HG03175 (cell line): Measurements from ENCODE around the gene C3.
"Not testable (repeated sequence)": the region's sequence is repeated elsewhere in the genome, so short reads cannot be mapped to it uniquely, and the experiment has no call there.

Experiments used
- ATAC-seq: cut with Tn5 transposase; IDR thresholded peaks from one replicate; pipeline ENCODE4 v1.9.1; 2021; ENCODE audit warnings: mild to moderate bottlenecking, moderate library complexity; ENCODE audit not compliant: unreplicated experiment

C3 gene

DNA sequence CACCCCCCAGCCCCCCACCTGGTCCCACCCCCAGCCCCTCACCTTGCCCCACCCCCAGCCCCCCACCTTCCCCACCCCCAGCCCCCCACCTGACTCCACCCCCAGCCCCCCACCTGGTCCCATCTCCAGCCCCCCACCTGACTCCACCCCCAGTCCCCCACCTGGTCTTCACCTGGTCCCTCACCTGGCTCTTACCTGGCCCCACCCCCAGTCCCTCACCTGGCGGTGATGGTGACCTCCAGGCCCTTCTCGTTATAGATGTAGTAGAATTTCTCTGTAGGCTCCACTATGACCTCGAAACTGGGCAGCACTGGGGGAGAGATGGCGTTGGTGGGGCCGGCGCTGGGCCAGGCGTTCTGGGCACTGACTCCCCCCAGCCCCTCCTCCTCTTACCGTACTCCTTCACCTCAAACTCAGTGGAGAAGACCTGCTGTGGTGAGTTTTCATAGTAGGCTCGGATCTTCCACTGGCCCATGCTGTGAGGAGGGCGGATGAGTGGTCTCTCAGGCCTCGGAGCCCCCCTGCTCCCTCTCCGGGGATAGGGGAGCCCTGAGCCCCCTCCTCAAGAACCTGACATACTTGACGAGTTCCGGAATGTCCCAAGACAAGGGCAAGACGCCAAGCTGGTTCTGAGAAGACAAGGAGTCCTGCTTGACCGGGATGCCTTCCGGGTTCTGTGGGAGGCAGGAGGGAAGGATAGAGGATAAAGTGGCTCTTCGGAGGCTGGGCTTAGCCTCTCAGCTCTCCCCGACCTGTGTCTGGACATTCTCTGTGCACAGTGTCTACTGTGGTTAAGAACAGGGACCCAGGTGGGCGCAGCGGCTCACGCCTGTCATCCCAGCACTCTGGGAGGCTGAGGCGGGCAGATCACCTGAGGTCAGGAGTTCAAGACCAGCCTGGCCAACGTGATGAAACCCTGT, 6.4 kb downstream of the C3 start:
- ATAC-seq, result no peak

DNA sequence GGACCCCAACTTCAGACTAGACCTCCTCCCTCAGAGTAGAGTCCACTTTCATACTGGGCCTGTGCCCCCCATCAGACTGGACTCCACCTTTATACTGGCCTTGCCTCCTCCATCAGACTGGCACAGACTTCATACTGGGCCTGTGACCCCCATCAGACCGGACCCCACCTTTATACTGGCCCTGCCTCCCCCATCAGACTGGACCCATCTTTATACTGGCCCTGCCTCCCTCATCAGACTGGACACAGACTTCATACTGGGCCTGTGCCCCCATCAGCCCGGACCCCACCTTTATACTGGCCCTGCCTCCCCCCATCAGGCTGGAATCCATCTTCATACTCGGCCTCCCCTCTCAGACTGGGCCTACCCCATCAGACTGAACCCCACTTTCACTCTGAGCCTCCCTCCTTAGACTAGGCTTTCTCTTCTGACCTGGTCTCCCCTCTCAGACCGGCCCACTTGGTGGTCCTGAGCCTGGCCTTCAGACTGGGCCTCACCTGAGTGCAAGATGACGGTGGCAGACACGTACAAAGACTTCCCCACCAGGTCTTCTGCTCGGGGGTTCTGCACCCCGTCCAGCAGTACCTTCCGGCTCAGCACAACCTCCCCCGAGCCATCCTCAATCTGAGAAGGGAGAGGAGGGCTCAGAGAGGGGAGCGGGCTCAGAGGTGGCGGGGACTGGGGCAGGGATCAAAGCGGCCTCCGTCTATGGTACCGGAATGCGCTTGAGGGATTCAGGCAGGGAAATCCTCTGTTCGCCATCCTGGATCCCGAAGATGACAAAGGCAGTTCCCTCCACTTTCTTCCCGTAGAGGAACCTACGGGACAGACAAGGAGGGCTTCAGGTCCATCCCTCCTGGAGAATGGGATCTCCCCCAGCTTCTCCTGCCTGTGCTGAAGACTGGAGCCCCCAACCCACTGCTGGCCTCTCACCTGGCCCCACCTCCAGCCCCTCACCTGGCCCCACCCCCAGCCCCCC, 7.5 kb downstream of the C3 start:
- ATAC-seq, result no peak

GRCh38 chr19:6712231-6712630, 8.2 kb downstream of the C3 start:
- no peak for ATAC-seq

GRCh38 chr19:6711605-6712004, 8.8 kb downstream of the C3 start:
- ATAC-seq, result no peak

DNA sequence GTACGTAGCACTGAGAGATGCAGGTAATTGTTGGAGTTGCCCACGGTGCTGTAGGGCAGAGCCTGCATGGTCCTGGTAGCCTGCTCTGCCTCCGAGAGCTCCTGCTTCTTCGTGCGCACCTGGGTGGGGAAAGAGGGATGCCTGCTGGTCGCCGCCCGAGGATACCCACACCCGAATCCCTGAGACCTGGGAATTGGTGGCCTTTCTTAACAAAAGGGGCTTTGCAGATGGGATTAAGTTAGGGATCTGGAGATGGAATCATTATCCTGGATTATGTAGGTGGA, 9.4 kb downstream of the C3 start:
- no peak for ATAC-seq

DNA sequence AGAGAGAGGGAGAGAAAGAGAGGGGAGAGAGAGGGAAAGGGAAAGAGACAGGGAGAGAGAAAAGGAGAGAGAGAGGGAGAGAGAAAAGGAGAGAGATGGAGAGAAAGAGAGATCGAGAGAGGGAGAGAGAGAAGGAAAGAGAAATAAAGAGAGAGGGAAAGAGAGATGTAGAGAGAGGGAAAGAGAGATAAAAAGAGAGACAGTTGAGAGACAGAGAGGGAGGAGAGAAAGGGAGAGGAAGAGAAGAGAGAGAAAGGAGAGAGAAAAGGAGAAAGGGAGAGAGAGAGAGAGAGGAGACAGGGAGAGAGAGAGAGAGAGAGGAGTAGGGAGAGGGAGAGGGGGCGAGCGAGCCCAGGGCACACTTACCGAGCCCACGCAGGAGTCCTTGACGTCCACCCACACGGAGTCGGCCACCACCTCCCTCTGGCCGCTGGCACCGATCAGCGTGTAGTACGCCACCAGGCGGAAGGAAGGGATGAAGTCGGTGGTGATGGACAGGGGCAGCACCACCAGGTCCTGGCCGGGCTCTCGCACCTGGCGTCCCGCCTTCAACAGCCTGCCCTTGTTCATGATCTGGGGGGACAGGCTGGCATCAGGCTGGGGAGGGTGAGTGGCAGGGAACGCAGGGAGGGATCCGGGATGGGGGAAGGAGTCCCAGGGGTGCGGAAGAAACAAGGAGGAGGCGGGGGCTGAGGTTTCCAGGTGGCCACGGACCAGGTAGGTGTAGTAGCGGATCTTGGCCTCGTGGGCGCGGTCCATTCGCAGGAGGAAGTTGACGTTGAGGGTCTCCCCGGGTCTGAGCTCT, 10.0 kb downstream of the C3 start:
- ATAC-seq, result no peak

GRCh38 chr19:6709549-6709948, 10.9 kb downstream of the C3 start:
- no peak for ATAC-seq

DNA sequence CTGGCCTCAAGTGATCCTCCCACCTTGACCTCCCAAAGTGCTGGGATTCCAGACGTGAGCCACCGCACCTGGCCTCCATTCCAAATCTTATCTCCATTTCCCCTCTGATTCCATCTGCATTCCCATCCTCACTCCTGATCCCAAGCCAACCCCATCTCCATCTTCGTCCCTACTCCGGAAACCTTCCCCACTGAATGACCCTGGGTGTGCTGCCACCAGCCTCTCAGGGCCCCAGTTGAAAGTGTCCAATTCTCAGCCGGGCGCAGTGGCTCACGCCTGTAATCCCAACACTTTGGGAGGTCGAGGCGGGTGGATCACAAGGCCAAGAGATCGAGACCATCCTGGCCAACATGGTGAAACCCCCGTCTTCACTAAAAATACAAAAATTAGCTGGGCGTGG, 11.5 kb downstream of the C3 start:
- ATAC-seq, result not testable (repeated sequence)

DNA sequence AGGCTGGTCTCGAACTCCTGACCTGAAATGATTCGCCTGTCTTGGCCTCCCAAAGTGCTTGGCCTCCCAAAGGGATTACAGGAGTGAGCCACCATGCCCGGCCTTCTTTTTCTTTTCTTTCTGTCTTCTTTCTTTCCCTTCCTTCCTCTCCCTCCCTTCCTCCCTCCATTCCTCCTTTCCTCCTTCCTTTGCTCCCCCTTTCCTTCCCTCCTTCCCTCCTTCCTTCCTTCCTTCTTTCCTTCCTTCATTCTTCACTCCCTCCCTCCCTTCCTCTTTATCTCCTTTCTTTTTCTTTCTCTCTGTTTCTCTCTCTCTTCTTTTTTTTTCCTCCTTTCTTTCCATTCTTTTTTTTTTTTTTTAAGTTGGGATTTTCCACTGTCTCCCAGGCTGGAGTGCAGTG, 12.1 kb downstream of the C3 start:
- no peak for ATAC-seq

- ATAC-seq, result no peak
Observed at GRCh38 chr19:6707658-6708018, 12.8 kb downstream of the C3 start.

DNA sequence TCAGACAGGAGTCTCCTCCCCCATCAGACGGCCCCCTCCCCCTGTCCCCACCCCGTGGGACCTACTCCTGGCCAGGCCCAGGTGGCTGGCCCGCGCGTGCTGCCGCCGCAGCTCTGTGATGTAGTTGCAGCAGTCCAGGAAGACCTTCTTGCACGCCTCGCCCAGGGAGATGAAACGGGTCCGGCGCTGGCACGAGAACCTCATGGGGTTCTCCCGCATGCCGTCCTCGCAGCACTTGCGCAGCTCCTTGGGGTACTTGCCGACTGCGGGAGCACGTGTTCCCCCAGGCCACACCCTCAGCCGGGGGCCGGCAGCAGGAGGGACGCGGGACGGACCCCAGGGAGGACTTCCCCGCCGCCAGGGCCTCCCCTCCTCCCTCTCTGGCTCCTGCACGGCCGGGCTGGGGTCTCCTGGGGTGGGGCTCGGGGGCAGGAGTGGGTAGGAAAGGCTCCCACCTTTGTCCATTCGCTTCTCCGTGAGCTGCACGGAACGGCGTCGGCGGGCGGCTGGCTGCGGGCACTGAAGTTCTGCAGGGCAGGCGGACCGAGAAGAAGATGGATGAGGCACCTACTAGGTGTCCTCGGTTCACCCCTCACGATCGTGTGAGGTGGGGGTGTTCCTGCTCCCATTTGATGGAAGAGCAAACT, 13.3 kb downstream of the C3 start:
- ATAC-seq, result no peak

DNA sequence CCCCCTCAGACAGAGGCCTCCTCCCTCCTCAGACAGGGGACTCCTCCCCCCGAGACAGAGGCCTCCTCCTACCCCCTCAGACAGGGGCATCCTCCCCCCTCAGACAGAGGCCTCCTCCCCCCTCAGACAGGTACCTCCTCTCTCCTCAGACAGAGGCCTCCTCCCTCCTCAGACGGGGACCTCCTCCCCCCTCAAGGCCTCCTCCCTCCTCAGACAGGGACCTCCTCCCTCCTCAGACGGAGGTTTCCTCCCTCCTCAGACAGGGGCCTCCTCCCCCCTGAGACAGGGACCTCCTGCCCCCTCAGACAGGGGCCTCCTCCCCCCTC, 13.9 kb downstream of the C3 start:
- ATAC-seq, result no peak

- no peak for ATAC-seq
Observed at GRCh38 chr19:6705931-6706632, 14.4 kb downstream of the C3 start.

DNA sequence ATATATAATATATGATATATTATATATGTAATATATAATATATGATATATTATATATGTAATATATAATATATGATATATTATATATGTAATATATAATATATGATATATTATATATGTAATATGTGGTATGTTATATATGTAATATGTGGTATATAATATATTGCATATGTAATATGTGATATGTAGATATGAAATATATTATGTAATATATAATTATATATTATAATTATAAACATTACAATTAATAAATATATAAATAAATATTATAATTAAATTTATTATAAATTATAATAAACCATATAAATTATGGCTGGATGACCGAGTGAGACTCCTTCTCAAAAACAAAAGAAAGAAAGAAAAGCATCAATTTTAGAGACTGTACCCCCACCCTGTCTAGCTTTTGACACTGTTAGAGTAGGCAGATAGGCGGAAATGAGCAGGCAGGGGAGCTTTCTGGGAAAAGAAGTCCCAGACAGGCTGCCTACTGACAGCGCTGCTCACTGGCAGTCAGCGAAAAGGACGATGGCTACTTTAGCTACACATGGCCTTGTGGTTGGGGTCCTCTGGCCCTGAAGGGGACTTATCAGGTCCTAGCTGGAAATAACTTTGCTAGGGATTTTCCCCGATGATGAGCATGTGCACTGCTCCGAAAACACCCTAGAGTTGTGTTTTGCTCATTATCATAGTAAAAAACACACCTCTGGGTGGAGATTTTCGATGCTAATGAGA, 19.7 kb downstream of the C3 start:
- ATAC-seq, result no peak

- ATAC-seq, result no peak
Observed at GRCh38 chr19:6699935-6700334, 20.5 kb downstream of the C3 start.

DNA sequence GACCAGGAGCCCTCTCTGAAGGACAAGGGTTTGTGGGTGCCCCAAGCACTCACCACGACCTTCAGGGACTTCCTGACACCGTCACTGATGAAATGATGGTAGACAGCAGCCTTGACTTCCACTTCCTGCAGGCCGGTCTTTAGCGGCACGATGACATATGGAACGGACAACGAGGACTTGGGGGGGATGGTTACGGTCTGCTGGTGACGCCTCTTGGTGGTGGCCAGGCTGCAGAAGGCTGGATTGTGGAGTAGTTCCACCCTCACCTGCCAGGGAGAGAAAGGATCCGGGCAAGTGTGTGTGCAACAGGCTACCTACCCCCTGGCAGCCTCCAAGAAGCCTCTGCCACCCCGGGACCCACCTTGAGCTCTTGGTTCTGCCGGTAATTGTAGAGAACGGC, 23.2 kb downstream of the C3 start:
- ATAC-seq, result no peak

DNA sequence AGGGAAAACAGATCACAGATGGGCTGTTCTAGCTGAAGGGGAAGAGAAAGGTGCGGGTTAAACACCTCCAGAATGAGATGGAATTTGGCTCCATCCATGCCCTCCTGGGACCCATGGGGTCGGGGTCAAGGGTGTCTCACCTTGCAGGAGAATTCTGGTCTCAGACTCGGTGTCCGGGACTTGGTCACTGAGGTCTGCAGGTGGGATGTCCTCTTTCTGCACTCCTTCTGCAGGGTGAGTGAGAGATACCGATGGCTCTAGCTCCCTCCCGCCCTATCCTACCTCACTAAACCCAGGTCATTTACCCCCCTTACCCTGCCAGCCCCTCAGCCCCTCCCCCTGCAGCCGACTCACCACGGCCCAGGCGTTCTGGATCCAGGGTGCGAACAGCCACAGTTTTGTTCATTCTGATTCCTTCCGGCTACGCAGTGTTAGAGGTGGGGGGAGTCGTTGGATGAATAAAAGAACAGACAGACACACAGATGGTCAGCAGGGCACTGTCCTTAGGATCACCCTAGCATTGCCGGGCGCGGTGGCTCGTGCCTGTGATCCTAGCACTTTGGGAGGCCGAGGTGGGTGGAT, 24.1 kb downstream of the C3 start:
- ATAC-seq, result no peak

GRCh38 chr19:6694147-6694815, 26.2 kb downstream of the C3 start:
- ATAC-seq, result no peak

GRCh38 chr19:6693681-6694080, 26.8 kb downstream of the C3 start:
- ATAC-seq, result no peak
